ENCODE measurements around the gene CDH6. TPM values are rescaled to one million over a fixed set of nuclear protein-coding genes. Genes with fewer than 3 reads are reported as not detected.

CDH6 gene
- total and polyA plus RNA-seq, 2 of the 4 experiments (the other 2 are of a cell fraction): 72.2 to 232 TPM

DNA sequence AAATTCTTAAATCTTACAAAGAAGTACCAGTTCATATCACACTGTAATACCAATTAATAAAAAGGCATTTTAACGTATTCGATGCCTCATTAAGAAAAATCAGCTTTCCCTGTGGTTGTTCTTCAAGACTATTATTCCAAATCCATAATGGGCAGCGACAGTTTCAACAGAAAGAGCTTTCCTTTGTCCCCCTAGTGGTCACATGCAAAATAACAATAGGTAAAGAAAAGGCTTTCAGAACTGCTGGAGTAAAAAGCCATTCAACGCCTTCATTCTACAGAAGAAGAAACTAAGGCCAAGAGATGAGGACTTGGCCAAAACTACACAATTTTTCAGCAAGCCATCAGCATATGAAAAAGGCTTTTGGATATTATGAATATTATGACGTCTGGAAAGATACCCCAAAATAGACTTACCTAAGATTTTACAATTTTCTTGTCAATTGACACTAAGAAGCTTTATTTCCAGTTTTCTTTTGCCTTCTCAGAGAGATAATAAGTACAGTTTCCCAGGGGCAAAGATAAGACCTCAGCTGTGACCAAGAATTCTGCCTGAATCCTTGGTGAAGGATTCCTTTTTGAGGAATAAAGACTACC lies 6.7 kb upstream of the CDH6 start:
- Histone ChIP-seq H3K14ac (replicated peaks; ENCODE audit: low read depth, low read length) (no peak overlapping the region), H2BK15ac (ENCODE audit: low read depth, low read length) (no peak overlapping the region), H3K9ac (ENCODE audit: low read depth, low read length) (no peak overlapping the region), H4K20me1 (ENCODE audit: insufficient read depth, low read length) (no peaks in the 10 kb centered on the region), H3K9me3 (ENCODE audit: control insufficient read depth, insufficient read depth, low read length) (no peaks in the 10 kb centered on the region), H4K8ac (ENCODE audit: low read depth in 2 of 2, low read length in 2 of 2) (no peak overlapping the region), H4K91ac (ENCODE audit: insufficient read depth, low read depth, low read length) (no peak overlapping the region), H2BK5ac (ENCODE audit: low read depth, low read length, poor library complexity, severe bottlenecking) (no peak overlapping the region), H3K4me3 (ENCODE audit: insufficient read depth, low read depth, low read length) (no peak overlapping the region), H2AK9ac (replicated peaks; ENCODE audit: low read depth, low read length, poor library complexity) (no peak overlapping the region), H3K36me3 (ENCODE audit: control insufficient read depth, insufficient read depth, low read length) (no peaks in the 10 kb centered on the region), H3K27ac (ENCODE audit: insufficient read depth, low read length) (no peak overlapping the region), H3K23ac (ENCODE audit: low read depth, low read length) (no peak overlapping the region), H3K79me1 (ENCODE audit: low read depth in 1 of 2, low read length in 2 of 2) (no peaks in the 10 kb centered on the region), H2AK5ac (ENCODE audit: low read depth, low read length) (no peak overlapping the region), H3K4ac (ENCODE audit: low read depth, low read length) (no peak overlapping the region), H2BK20ac (ENCODE audit: low read depth, low read length) (no peak overlapping the region), H3K56ac (ENCODE audit: extremely low read depth, insufficient read depth, low read length) (no peak overlapping the region), H4K5ac (ENCODE audit: low read depth, low read length) (no peak overlapping the region), H3K18ac (ENCODE audit: low read depth, low read length) (no peak overlapping the region), H2BK120ac (ENCODE audit: low read depth, low read length) (no peak overlapping the region), H2AFZ (replicated peaks; ENCODE audit: low read length, poor library complexity) (no peak overlapping the region), H3K9me1 (ENCODE audit: insufficient read depth, low read length) (no peaks in the 10 kb centered on the region), H3K4me1 (ENCODE audit: control insufficient read depth, insufficient read depth, low read length) (no peaks in the 10 kb centered on the region), H3K27me3 (ENCODE audit: control insufficient read depth, insufficient read depth, low read length) (no peaks in the 10 kb centered on the region), H3K4me2 (ENCODE audit: low read depth, low read length) (no peak overlapping the region)
- in situ Hi-C loops (cut with MboI; ENCODE audit: low sequenced_read_pairs) (no loop called here), intact Hi-C loops (cut with micrococcal nuclease) (loop anchor here (2.0 kb wide), 1 partner anchor 384 kb away; no protein-coding TSS in a partner anchor), dilution Hi-C loops (cut with HindIII; ENCODE audit: low sequenced_read_pairs, unreplicated experiment) (no loop called here)
- TF ChIP-seq RFX5 (IDR thresholded peaks at IDR 0.05; ENCODE audit: low read depth, low read length) (no peak), CHD1 (IDR thresholded peaks at IDR 0.05; ENCODE audit: low read depth, low read length) (no peak), MAZ (IDR thresholded peaks at IDR 0.05; ENCODE audit: borderline replicate concordance, low read depth, low read length) (no peak), RCOR1 (IDR thresholded peaks at IDR 0.05; ENCODE audit: insufficient replicate concordance, low read length) (no peak), RAD21 (IDR thresholded peaks at IDR 0.05; ENCODE audit: low read length) (peak; percentile 73), FOS (IDR thresholded peaks at IDR 0.05; ENCODE audit: low read depth, low read length) (no peak), SMC3 (IDR thresholded peaks at IDR 0.05; ENCODE audit: low read depth, low read length) (peak; percentile 83), MXI1 (IDR thresholded peaks at IDR 0.05; ENCODE audit: borderline replicate concordance, low read depth, low read length) (no peak), NFE2L2 (IDR thresholded peaks at IDR 0.05; ENCODE audit: low read depth, low read length) (no peak), MAFK (IDR thresholded peaks at IDR 0.05; ENCODE audit: low read depth, low read length) (no peak), CTCF (conservative IDR thresholded peaks at IDR 0.05; ENCODE audit: low read depth, low read length) (peak; percentile 66), POLR2A (IDR thresholded peaks at IDR 0.05; ENCODE audit: low read depth, low read length) (no peak), CEBPB (IDR thresholded peaks at IDR 0.05; ENCODE audit: low read depth, low read length) (no peak), BHLHE40 (IDR thresholded peaks at IDR 0.05; ENCODE audit: low read depth, low read length) (no peak)
- TF ChIP-seq, protein P1, sequence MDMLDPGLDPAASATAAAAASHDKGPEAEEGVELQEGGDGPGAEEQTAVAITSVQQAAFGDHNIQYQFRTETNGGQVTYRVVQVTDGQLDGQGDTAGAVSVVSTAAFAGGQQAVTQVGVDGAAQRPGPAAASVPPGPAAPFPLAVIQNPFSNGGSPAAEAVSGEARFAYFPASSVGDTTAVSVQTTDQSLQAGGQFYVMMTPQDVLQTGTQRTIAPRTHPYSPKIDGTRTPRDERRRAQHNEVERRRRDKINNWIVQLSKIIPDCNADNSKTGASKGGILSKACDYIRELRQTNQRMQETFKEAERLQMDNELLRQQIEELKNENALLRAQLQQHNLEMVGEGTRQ (IDR thresholded peaks at IDR 0.05; ENCODE audit: low read depth, low read length): no peak
- TF ChIP-seq, protein P2, sequence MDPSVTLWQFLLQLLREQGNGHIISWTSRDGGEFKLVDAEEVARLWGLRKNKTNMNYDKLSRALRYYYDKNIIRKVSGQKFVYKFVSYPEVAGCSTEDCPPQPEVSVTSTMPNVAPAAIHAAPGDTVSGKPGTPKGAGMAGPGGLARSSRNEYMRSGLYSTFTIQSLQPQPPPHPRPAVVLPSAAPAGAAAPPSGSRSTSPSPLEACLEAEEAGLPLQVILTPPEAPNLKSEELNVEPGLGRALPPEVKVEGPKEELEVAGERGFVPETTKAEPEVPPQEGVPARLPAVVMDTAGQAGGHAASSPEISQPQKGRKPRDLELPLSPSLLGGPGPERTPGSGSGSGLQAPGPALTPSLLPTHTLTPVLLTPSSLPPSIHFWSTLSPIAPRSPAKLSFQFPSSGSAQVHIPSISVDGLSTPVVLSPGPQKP (IDR thresholded peaks at IDR 0.05; ENCODE audit: borderline replicate concordance, low read depth, low read length): no peak
- ChIA-PET POLR2A (ENCODE audit: unreplicated experiment) (interaction anchor here (0.7 kb wide), 1 partner anchor 196 kb away, joined by 3 read pairs; no protein-coding TSS in a partner anchor), CTCF (interaction anchor here (0.6 to 1.9 kb wide), 13 partner anchors 11 to 1147 kb away, joined by 3 to 8 read pairs (median 4); no protein-coding TSS in a partner anchor)
- WGBS, 2 experiments (ENCODE audit: extremely low coverage in 2 of 2, insufficient read length in 1 of 2): no CpG with 5 or more reads among the region's 5 CpGs
- ATAC-seq (ENCODE audit: low read depth) (peak; percentile 66; the same call in 1 of the 2 replicates), DNase-seq (peak; percentile 59)
- BruUV-seq (replicated peaks): no TSS peak

Measured in IMR-90 (cell line).